ENCODE results near the gene PLCG2. TPM values are rescaled to one million over a fixed set of nuclear protein-coding genes. Genes with fewer than 3 reads are reported as not detected.

PLCG2 gene
- total and polyA plus RNA-seq, 2 experiments from 2014 or later, result 0.39 TPM; not detected in 1

- in situ Hi-C loops (cut with MboI), result no loop called here
- no peak overlapping the region for H3K9ac ChIP-seq
Measured at GRCh38 chr16:81813648-81814047, 34.6 kb downstream of the PLCG2 start.

GRCh38 chr16:81814751-81815428 lies 35.8 kb downstream of the PLCG2 start:
- no peak overlapping the region for H3K4me2 ChIP-seq (ENCODE audit: unreplicated experiment)
- H3K4me3 ChIP-seq, result no peak overlapping the region
- 56 to 60% methylated on average over 5 of the region's 5 CpGs for WGBS, 2 experiments (ENCODE audit: low coverage in 1 of 2, low lambda C conversion rate in 2 of 2, missing lambda C conversion rate in 2 of 2)
- H2AFZ ChIP-seq, result no peak overlapping the region
- no peaks in the 10 kb centered on the region for H3K9me3 ChIP-seq (ENCODE audit: low read depth)
- H4K20me1 ChIP-seq (ENCODE audit: insufficient read depth), result no peaks in the 10 kb centered on the region
- no peaks in the 10 kb centered on the region for H3K9me2 ChIP-seq (ENCODE audit: insufficient read depth)
- no peak overlapping the region for H3K27ac ChIP-seq
- no peaks in the 10 kb centered on the region for H3K27me3 ChIP-seq (replicated peaks; ENCODE audit: insufficient read depth)
- H3K9ac ChIP-seq, result no peak overlapping the region
- H3K4me1 ChIP-seq (ENCODE audit: insufficient read depth), result no peaks in the 10 kb centered on the region
- no peaks in the 10 kb centered on the region for H3F3A ChIP-seq (ENCODE audit: insufficient read depth)
- TF ChIP-seq EZH2phosphoT487 (IDR thresholded peaks at IDR 0.05; ENCODE audit: insufficient read depth, low read depth), result no peak
- TF ChIP-seq EZH2 (IDR thresholded peaks at IDR 0.05; ENCODE audit: insufficient read depth, poor library complexity, severe bottlenecking), result no peak
- no peaks in the 10 kb centered on the region for H3K79me2 ChIP-seq (ENCODE audit: insufficient read depth)
- DNase-seq, result no peak
- H3K36me3 ChIP-seq (ENCODE audit: low read depth), result no peaks in the 10 kb centered on the region
- in situ Hi-C loops (cut with MboI), result no loop called here

More at GRCh38 chr16:81813648-81814047, 34.6 kb downstream of the PLCG2 start:
- Histone ChIP-seq H3K4me3 (no peak overlapping the region), H3K27ac (no peak overlapping the region), H3K27me3 (replicated peaks; ENCODE audit: insufficient read depth) (no peaks in the 10 kb centered on the region), H3K9me2 (ENCODE audit: insufficient read depth) (no peaks in the 10 kb centered on the region), H4K20me1 (ENCODE audit: insufficient read depth) (no peaks in the 10 kb centered on the region), H3F3A (ENCODE audit: insufficient read depth) (no peaks in the 10 kb centered on the region), H3K4me1 (ENCODE audit: insufficient read depth) (no peaks in the 10 kb centered on the region), H3K79me2 (ENCODE audit: insufficient read depth) (no peaks in the 10 kb centered on the region), H3K4me2 (ENCODE audit: unreplicated experiment) (no peak overlapping the region), H3K36me3 (ENCODE audit: low read depth) (no peaks in the 10 kb centered on the region), H3K9me3 (ENCODE audit: low read depth) (no peaks in the 10 kb centered on the region), H2AFZ (no peak overlapping the region)
- no peak for DNase-seq
- 56 to 72% methylated on average over 2 of the region's 2 CpGs for WGBS, 2 experiments (ENCODE audit: low coverage in 1 of 2, low lambda C conversion rate in 2 of 2, missing lambda C conversion rate in 2 of 2)
- TF ChIP-seq EZH2 (IDR thresholded peaks at IDR 0.05; ENCODE audit: insufficient read depth, poor library complexity, severe bottlenecking) (no peak), EZH2phosphoT487 (IDR thresholded peaks at IDR 0.05; ENCODE audit: insufficient read depth, low read depth) (no peak)

- TF ChIP-seq EZH2 (IDR thresholded peaks at IDR 0.05; ENCODE audit: insufficient read depth, poor library complexity, severe bottlenecking) (no peak), EZH2phosphoT487 (IDR thresholded peaks at IDR 0.05; ENCODE audit: insufficient read depth, low read depth) (no peak)
- 72% methylated on average over 5 of the region's 5 CpGs for WGBS, 2 experiments (ENCODE audit: low coverage in 1 of 2, low lambda C conversion rate in 2 of 2, missing lambda C conversion rate in 2 of 2)
- H3F3A ChIP-seq (ENCODE audit: insufficient read depth), result no peaks in the 10 kb centered on the region
Measured at GRCh38 chr16:81815429-81815766, 36.3 kb downstream of the PLCG2 start.

GRCh38 chr16:81816351-81816750 lies 37.3 kb downstream of the PLCG2 start:
- Histone ChIP-seq H3K4me2 (ENCODE audit: unreplicated experiment) (no peak overlapping the region), H3K79me2 (ENCODE audit: insufficient read depth) (no peaks in the 10 kb centered on the region), H4K20me1 (ENCODE audit: insufficient read depth) (no peaks in the 10 kb centered on the region), H3K4me1 (ENCODE audit: insufficient read depth) (no peaks in the 10 kb centered on the region), H3K4me3 (no peak overlapping the region), H3K9ac (no peak overlapping the region), H2AFZ (no peak overlapping the region), H3K27ac (no peak overlapping the region), H3K9me2 (ENCODE audit: insufficient read depth) (no peaks in the 10 kb centered on the region), H3K27me3 (replicated peaks; ENCODE audit: insufficient read depth) (no peaks in the 10 kb centered on the region), H3K9me3 (ENCODE audit: low read depth) (no peaks in the 10 kb centered on the region), H3K36me3 (ENCODE audit: low read depth) (no peaks in the 10 kb centered on the region), H3F3A (ENCODE audit: insufficient read depth) (no peaks in the 10 kb centered on the region)
- TF ChIP-seq EZH2 (IDR thresholded peaks at IDR 0.05; ENCODE audit: insufficient read depth, poor library complexity, severe bottlenecking) (no peak), EZH2phosphoT487 (IDR thresholded peaks at IDR 0.05; ENCODE audit: insufficient read depth, low read depth) (no peak)
- in situ Hi-C loops (cut with MboI), result no loop called here
- WGBS, 2 experiments (ENCODE audit: low coverage in 1 of 2, low lambda C conversion rate in 2 of 2, missing lambda C conversion rate in 2 of 2), result 31 to 34% methylated on average over 2 of the region's 2 CpGs
- DNase-seq, result no peak

More at GRCh38 chr16:81815429-81815766, 36.3 kb downstream of the PLCG2 start:
- H3K9me3 ChIP-seq (ENCODE audit: low read depth), result no peaks in the 10 kb centered on the region
- no peak overlapping the region for H3K4me2 ChIP-seq (ENCODE audit: unreplicated experiment)
- H3K4me3 ChIP-seq, result no peak overlapping the region
- no peak for DNase-seq
- no peaks in the 10 kb centered on the region for H4K20me1 ChIP-seq (ENCODE audit: insufficient read depth)
- in situ Hi-C loops (cut with MboI), result no loop called here
- no peaks in the 10 kb centered on the region for H3K27me3 ChIP-seq (replicated peaks; ENCODE audit: insufficient read depth)
- H3K36me3 ChIP-seq (ENCODE audit: low read depth), result no peaks in the 10 kb centered on the region
- no peak overlapping the region for H3K9ac ChIP-seq
- no peak overlapping the region for H3K27ac ChIP-seq
- H3K79me2 ChIP-seq (ENCODE audit: insufficient read depth), result no peaks in the 10 kb centered on the region
- no peaks in the 10 kb centered on the region for H3K9me2 ChIP-seq (ENCODE audit: insufficient read depth)
- no peak overlapping the region for H2AFZ ChIP-seq
- no peaks in the 10 kb centered on the region for H3K4me1 ChIP-seq (ENCODE audit: insufficient read depth)

All from GM23248 (cell line).